HAP-1 (cell line): Measurements from ENCODE around the gene SAT1.

Experiments used
- DNase-seq, 2 experiments: peaks; one replicate each; pipeline ENCODE4 v3.0.0-alpha.2; 2016 to 2020; ENCODE audit warnings: low spot score in 2 of 2
- H3K27me3 ChIP-seq: fragments of 250-450 bp; sonication (Bioruptor Pico); 2 replicates; pipeline ENCODE4 v1.5.1; 2020; ENCODE audit warnings: low read depth, mild to moderate bottlenecking, moderate library complexity
- H3K36me3 ChIP-seq: fragments of 250-450 bp; sonication (Bioruptor Pico); replicated peaks from 2 replicates; pipeline ENCODE4 v1.5.1; 2020; ENCODE audit warnings: mild to moderate bottlenecking
- H3K4me1 ChIP-seq: fragments of 250-450 bp; sonication (Bioruptor Pico); 2 replicates; pipeline ENCODE4 v1.5.1; 2020; ENCODE audit warnings: mild to moderate bottlenecking
- H3K4me3 ChIP-seq: fragments of 250-450 bp; sonication (Bioruptor Pico); 2 replicates; pipeline ENCODE4 v1.5.1; 2020; ENCODE audit warnings: mild to moderate bottlenecking, moderate library complexity
- H3K9me3 ChIP-seq: fragments of 250-450 bp; sonication (Bioruptor Pico); 2 replicates; pipeline ENCODE4 v1.5.1; 2020; ENCODE audit warnings: mild to moderate bottlenecking, moderate library complexity
- in situ Hi-C: fragments of 300-500 bp; cut with MboI; formaldehyde crosslinking; loops from 3 replicates; pipeline ENCODE4 v1.14.3; 2020; ENCODE audit warnings: low sequenced_read_pairs, inconsistent platforms, mixed read lengths

The SAT1 gene

GRCh38 chrX:23804578-23804977 is 21.6 kb downstream of the SAT1 start:
- Histone ChIP-seq H3K27me3 (no peaks in the 10 kb centered on the region), H3K36me3 (no peaks in the 10 kb centered on the region), H3K4me1 (peaks cover 7% of the 10 kb centered on the region), H3K9me3 (no peaks in the 10 kb centered on the region), H3K4me3 (no peak overlapping the region)
- DNase-seq = no peak
- in situ Hi-C loops = no loop called here

DNA sequence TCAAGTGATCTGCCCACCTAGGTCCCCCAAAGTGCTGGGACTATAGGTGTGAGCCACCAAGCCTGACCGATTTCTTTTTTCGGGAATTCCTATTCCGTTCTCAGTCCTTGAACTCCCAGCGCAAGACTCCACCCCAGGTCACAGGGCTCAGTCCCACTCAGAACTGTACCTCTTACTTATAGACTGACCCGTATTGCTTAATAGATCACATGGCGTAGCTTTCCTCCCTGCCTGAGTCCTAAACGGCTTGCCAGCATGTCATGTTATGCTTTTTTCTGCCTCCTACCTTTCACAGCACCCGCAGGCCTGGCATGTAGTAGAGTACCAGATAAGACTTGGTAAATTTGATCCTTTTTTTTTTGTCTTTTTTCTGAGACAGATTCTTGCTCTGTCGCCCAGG is 22.4 kb downstream of the SAT1 start:
- H3K4me3 ChIP-seq = no peak overlapping the region
- H3K9me3 ChIP-seq = no peaks in the 10 kb centered on the region
- H3K27me3 ChIP-seq = no peaks in the 10 kb centered on the region
- no peak for DNase-seq
- H3K36me3 ChIP-seq = no peaks in the 10 kb centered on the region
- in situ Hi-C loops = no loop called here
- H3K4me1 ChIP-seq = peaks cover 9% of the 10 kb centered on the region

DNA sequence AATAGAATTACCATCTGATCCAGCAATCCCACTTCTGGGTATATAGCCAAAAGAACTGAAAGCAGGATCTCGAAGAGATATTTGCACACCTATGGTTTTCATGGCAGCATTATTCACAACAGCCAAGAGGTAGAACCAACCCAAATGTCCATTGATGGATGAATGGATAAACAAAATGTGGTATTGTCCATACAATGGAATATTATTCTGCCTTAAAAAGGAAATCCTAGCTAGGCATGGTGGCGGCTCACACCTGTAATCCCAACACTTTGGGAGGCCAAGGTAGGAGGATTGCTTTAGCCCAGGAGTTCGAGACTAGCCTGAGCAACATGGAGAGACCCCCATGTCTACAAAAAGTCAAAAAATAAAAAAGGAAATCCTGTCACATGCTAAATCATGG is 27.3 kb downstream of the SAT1 start:
- no peaks in the 10 kb centered on the region for H3K27me3 ChIP-seq
- no peak for DNase-seq
- no peaks in the 10 kb centered on the region for H3K9me3 ChIP-seq
- no peak overlapping the region for H3K4me3 ChIP-seq
- peaks cover 21% of the 10 kb centered on the region for H3K4me1 ChIP-seq
- in situ Hi-C loops = no loop called here
- H3K36me3 ChIP-seq = no peaks in the 10 kb centered on the region

- Histone ChIP-seq H3K4me3 (peak overlapping the region; percentile 7), H3K4me1 (peaks cover 21% of the 10 kb centered on the region), H3K36me3 (no peaks in the 10 kb centered on the region), H3K27me3 (no peaks in the 10 kb centered on the region), H3K9me3 (no peaks in the 10 kb centered on the region)
- in situ Hi-C loops = no loop called here
- peak; percentile 30 to 58 for DNase-seq
These were observed 28.2 kb downstream of the SAT1 start for GRCh38 chrX:23811108-23811651.

- no peak for DNase-seq
- in situ Hi-C loops = no loop called here
- no peaks in the 10 kb centered on the region for H3K27me3 ChIP-seq
- H3K4me1 ChIP-seq = peaks cover 21% of the 10 kb centered on the region
- H3K4me3 ChIP-seq = no peak overlapping the region
- H3K36me3 ChIP-seq = no peaks in the 10 kb centered on the region
- H3K9me3 ChIP-seq = no peaks in the 10 kb centered on the region
These were observed 28.7 kb downstream of the SAT1 start for GRCh38 chrX:23811656-23812055.

- no peaks in the 10 kb centered on the region for H3K36me3 ChIP-seq
- no peak overlapping the region for H3K4me3 ChIP-seq
- in situ Hi-C loops = no loop called here
- DNase-seq = no peak
- no peaks in the 10 kb centered on the region for H3K27me3 ChIP-seq
- peaks cover 14% of the 10 kb centered on the region for H3K4me1 ChIP-seq
- no peaks in the 10 kb centered on the region for H3K9me3 ChIP-seq
These were observed 30.8 kb downstream of the SAT1 start for GRCh38 chrX:23813808-23814207.

DNA sequence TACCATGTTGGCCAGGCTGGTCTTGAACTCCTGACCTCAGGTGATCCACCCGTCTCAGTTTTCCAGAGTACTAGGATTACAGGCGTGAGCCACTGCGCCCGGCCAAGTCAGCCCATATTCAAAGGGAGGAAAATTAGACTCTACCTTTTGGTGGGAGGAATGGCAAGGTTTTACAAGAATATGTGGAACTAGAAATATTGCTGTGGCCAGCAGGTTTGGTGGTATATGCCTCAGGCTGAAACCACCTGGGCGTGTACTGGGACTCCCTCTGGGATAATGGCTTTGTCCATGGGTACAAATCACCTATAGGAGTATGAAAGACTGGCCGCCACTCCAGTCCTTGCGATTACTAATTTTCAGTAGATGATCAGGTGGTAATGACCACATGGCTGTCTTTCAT is 32.4 kb downstream of the SAT1 start:
- peaks cover 15% of the 10 kb centered on the region for H3K4me1 ChIP-seq

DNA sequence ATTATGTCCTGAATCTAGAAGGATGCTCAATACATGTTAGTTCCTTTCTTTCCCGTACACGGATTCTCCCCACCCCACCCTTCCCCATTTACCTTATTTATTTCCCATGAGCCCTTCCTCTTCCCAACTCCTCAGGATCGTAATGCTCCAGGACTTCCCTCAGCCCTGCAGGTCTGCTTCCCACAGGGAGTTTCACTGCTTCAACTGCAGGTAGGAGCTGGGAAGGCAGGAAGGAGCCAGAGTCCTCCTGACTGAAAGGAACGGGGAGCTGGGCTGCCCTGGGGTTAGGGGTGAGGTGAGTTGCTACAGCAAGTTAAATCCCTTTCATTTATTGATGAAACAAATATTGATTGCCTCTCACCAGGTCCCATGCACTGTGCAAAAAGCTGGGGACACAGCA is 33.2 kb downstream of the SAT1 start:
- H3K4me1 ChIP-seq = peaks cover 7% of the 10 kb centered on the region
- in situ Hi-C loops = no loop called here
- no peak for DNase-seq
- H3K27me3 ChIP-seq = no peaks in the 10 kb centered on the region
- no peaks in the 10 kb centered on the region for H3K9me3 ChIP-seq
- H3K36me3 ChIP-seq = no peaks in the 10 kb centered on the region
- H3K4me3 ChIP-seq = no peak overlapping the region

More for the DNA sequence above, 32.4 kb downstream of the SAT1 start:
- Histone ChIP-seq H3K36me3 (no peaks in the 10 kb centered on the region), H3K9me3 (no peaks in the 10 kb centered on the region), H3K27me3 (no peaks in the 10 kb centered on the region), H3K4me3 (no peak overlapping the region)
- DNase-seq = no peak
- in situ Hi-C loops = no loop called here

GRCh38 chrX:23817979-23818336 is 35.0 kb downstream of the SAT1 start:
- Histone ChIP-seq H3K4me3 (no peak overlapping the region), H3K9me3 (no peaks in the 10 kb centered on the region), H3K27me3 (no peaks in the 10 kb centered on the region), H3K4me1 (peaks cover 16% of the 10 kb centered on the region), H3K36me3 (no peaks in the 10 kb centered on the region)
- in situ Hi-C loops = no loop called here
- DNase-seq = no peak

DNA sequence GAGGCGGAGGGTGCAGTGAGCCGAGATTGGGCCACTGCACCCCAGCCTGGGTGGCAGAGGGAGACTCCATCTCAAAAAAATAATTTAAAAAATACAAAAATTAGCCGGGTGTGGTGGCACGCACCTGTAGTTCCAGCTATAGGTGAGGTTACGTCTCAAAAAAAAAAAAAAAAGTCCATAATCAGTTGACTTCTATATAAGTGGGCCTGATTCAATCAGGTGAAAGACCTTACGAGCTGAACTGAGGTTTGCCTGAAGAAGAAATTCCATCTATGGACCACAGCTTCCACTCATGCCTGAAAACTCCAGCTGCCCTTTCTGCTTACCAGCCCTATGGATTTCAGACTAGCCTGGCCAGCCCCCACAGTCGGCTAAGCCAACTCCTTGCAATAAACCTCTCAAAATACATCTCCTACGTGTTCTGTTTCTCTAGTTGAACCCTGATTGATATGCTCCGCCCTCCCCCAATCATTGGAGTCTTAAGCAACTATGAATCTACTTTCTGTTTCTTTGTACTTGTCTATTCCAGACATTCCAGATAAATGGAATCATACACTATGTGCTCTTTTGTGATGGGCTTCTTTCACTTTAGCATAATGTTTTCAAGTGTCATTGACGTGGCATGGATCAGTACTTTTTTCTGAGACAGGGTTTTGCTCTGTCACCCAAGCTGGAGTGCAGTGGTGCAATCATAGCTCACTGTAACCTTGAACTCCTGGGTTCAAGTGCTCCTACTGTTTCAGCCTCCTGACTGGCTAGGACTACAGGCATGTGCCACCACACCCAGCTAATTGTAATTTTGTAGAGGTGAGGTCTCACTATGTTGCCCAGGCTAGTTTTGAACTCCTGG is 36.6 kb downstream of the SAT1 start:
- H3K36me3 ChIP-seq = no peaks in the 10 kb centered on the region
- no peaks in the 10 kb centered on the region for H3K9me3 ChIP-seq
- no peak overlapping the region for H3K4me3 ChIP-seq
- H3K4me1 ChIP-seq = peaks cover 17% of the 10 kb centered on the region
- H3K27me3 ChIP-seq = no peaks in the 10 kb centered on the region
- in situ Hi-C loops = no loop called here
- peak; percentile 48 to 64 for DNase-seq

DNA sequence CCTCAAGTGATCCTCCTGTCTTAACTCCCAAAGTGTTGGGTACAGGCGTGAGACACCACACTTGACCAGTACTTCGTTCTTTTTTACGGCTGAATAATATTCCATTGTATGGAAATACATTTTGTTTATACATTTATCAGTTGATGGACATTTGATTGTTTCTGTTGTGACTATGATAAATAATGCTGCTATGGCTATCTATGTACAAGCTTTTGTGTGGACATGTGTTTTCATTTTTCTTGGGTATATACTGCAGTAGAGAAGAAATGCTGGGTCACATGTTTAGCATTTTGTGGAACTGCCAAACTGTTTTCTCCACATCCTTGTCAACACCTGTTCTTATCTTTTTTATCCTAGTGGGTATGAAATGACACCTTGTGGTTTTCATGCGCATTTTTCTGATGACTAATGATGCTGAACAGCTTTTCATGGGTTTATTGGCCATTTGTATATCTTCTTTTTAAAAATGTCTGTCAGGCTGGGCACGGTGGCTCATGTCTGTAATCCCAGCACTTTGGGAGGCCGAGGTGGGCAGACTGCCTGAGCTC is 37.3 kb downstream of the SAT1 start:
- Histone ChIP-seq H3K9me3 (no peaks in the 10 kb centered on the region), H3K4me1 (peaks cover 17% of the 10 kb centered on the region), H3K4me3 (no peak overlapping the region), H3K36me3 (no peaks in the 10 kb centered on the region), H3K27me3 (no peaks in the 10 kb centered on the region)
- DNase-seq = no peak
- in situ Hi-C loops = no loop called here

GRCh38 chrX:23821847-23822246 is 38.9 kb downstream of the SAT1 start:
- Histone ChIP-seq H3K36me3 (no peaks in the 10 kb centered on the region), H3K9me3 (no peaks in the 10 kb centered on the region), H3K4me3 (no peak overlapping the region), H3K4me1 (peaks cover 17% of the 10 kb centered on the region), H3K27me3 (no peaks in the 10 kb centered on the region)
- in situ Hi-C loops = no loop called here
- no peak for DNase-seq

- Histone ChIP-seq H3K4me3 (no peak overlapping the region), H3K9me3 (no peaks in the 10 kb centered on the region), H3K4me1 (peaks cover 17% of the 10 kb centered on the region), H3K36me3 (no peaks in the 10 kb centered on the region), H3K27me3 (no peaks in the 10 kb centered on the region)
- DNase-seq = peak; percentile 48 to 80
- in situ Hi-C loops = no loop called here
These were observed 39.4 kb downstream of the SAT1 start for GRCh38 chrX:23822397-23822796.

GRCh38 chrX:23822841-23823240 is 39.9 kb downstream of the SAT1 start:
- H3K9me3 ChIP-seq = no peaks in the 10 kb centered on the region
- H3K27me3 ChIP-seq = no peaks in the 10 kb centered on the region
- no peak for DNase-seq
- in situ Hi-C loops = no loop called here
- no peaks in the 10 kb centered on the region for H3K36me3 ChIP-seq
- H3K4me1 ChIP-seq = peaks cover 17% of the 10 kb centered on the region
- H3K4me3 ChIP-seq = no peak overlapping the region
